GM18526 (cell line): Measurements from ENCODE around the gene CYLC2.

ENCODE experiments used
- POLR2A ChIP-seq: IDR thresholded peaks from 3 replicates; pipeline ENCODE4 v1.6.1; 2011; ENCODE audit not compliant: insufficient read length; ENCODE audit errors: extremely low read depth

CYLC2 gene, protein sequence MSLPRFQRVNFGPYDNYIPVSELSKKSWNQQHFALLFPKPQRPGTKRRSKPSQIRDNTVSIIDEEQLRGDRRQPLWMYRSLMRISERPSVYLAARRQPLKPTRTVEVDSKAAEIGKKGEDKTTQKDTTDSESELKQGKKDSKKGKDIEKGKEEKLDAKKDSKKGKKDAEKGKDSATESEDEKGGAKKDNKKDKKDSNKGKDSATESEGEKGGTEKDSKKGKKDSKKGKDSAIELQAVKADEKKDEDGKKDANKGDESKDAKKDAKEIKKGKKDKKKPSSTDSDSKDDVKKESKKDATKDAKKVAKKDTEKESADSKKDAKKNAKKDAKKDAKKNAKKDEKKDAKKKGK

DNA sequence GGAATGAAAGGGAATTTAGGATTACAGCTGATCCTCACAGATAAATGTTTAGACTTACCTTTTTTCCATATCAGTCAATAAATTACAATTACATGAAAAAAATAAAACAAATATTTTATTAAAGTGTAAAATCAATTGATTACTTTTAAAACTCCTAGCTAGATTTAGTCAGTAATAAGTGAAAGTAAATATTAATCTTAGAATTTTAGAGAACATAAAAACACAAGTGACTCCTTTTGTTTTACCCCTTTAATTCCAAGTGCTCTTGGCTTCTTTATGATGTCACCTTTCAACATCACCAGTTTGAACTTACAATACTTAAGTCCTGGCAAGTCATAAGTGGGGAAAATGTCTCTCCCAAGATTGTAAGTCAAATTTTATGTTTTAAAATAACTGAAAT, at the start of gene CYLC2:
Gene CYLC2 (plus strand): TSS at position 301 of the 400 bp plus-strand sequence. CDS start 48 bp downstream, at position 349.
- TF ChIP-seq POLR2A, result no peak

DNA sequence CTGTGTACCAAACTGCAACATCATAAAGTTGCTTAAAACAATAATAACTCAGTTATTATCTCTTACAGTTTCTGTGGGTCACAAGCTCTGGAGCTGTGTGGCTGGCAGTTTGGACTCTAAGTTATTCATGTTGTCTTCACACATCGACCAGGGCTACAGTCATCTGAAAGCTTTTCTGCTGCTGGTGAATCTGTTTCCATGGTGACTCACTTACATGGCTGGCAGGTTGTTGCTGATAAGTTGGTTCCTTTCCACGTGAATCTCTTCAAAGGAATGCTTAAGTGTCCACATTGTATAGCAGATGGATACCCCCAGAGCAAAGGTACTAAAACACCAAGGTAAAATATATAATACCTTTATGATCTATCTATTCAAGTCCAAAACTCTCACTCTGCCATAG, 44.8 kb upstream of the CYLC2 start:
- TF ChIP-seq POLR2A, result no peak

DNA sequence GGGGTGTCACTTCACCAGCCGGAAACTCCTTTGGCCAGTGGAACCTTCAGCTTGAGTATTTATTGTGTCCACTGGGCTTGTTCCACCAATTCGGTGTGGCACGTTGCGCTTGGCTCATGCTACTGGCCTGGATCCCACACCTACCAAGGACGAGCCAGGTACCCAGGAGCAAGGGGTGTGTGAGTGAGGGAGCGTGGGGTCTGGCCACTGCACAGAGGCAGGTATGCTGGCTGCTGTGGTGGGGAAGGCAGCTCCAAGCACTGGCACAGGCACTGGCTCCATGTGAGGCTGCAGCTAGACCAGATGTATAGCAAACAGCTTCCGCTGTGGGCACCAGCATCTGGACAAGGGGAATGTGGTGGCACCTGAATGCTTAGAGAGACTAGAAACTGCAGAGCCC, 28.1 kb upstream of the CYLC2 start:
- no peak for TF ChIP-seq POLR2A

DNA sequence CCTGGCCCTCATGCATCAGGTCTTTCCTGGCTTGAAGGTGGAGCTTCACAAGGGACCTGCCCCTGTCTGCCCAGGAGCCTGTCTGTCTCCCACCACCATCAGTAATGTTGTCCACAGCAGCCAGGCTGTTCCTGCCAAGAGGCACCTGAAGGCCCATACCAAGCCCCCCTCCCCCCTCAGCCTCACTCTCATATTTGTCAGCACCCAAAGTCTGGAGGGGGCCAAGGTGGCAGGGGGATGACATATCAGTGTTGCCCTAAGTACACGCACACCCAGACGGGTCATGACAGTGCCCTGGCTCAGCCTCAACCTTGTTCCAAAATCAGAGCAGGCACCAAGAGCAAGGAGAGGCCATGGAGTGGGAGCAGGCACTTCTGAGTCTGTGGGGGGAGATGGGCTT, 27.2 kb upstream of the CYLC2 start:
- no peak for TF ChIP-seq POLR2A

DNA sequence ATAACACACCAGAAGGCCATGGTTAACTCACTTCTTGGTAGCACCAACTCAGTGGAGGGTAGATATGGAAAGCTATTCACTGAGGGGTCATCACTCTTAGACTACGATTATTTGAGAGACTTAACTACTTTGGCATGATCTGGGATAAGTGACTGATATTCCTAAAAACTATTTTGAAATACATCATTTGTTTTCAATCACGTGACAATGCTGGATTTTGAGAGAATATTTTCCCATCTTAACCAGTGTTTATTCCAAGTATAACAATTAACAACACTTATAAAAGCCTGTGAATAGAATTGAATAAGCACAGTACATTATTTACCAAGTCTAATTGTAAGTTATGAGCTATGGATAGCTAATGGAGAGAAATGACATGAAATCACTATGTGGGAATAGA, 22.4 kb upstream of the CYLC2 start:
- TF ChIP-seq POLR2A, result no peak

DNA sequence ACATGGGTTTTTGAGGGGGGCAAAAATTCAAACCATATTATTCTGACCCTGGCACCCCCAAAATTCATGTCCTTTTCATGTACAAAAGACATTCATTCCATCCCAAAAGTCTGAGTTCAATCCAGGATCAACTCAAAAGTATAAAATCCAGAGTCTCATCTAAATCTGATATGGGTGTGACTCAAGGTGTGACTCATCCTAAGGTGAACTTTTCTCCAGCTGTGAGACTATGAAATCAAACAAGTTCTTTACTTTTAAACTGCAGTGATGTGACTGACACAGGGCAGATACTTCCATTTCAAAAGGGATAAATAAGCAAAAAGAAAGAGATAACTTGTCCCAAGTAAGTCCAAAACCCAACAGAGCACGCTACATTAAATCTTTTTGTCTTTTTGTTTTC, 20.6 kb upstream of the CYLC2 start:
- no peak for TF ChIP-seq POLR2A

DNA sequence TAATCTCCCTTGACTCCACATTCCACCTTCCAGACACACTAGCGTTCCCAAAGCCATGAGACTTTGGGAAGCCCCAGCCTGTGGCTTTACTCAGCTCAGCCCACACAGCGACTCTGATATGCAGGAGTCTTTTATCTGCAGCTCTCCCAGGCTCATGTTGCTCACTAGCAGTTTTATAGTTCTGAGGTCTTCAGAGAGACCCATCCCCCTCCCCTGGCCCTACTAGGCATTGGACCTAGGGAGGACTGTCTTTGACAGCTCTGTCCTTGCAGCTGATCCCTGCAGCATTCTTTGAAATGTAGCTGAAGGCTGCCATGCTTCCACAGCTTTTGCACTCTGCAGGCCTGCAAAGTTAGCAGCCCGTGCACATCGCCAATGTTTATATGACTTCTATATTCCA, 19.9 kb upstream of the CYLC2 start:
- TF ChIP-seq POLR2A, result no peak

DNA sequence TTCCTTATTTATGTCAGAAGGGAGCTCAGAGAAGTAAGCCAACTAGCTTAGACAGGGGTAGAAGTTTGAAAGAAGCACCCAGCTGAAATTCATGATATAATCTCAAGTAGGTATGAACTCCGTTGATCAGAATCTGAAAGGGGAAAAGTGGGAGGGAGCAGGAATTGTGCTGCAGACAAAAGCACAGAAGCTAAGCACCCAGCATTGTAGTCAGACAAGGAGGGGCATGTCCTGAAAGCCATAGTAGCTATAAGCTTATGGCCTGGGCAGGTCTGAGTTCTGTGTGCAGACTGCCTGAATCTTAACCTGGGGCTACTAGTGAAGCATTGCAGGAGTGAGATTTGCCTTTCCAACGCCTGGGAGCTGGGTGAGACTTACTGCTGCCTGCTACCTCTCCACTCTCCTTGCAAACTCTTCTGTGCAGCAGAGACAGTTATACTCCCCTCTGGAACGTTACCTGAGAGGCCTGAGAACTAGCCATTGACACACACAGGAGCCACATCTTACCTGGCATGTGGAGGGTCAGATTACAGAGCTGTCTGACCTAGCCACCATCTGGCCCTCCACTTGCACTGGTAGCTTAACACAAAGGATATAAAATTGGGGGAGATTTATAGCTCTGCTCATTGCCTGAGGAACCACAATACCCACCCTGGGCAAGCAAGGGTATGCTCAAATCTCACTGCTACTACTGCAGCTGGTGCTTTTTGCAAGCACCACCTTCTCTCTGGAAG, 9.8 kb upstream of the CYLC2 start:
- TF ChIP-seq POLR2A, result no peak

DNA sequence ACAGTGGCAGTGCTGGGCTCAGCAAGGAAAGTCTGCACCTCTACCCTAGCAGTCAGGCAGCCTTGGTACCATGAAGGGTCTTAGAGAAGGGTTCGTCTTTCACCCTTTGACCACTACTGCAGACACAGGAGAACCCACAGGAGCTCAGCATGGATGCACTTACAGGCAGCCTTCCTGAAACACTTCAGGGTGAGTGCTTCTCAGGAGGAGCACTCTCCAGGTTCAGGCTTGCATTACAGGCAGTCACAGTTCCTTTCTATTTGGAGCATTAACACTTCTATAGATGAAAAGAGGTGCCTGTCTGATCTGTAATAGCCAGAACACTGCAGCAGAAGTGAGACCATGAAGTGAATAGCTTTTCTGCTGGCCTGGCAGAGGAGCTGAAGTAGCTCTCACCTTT, 8.7 kb upstream of the CYLC2 start:
- TF ChIP-seq POLR2A, result no peak

DNA sequence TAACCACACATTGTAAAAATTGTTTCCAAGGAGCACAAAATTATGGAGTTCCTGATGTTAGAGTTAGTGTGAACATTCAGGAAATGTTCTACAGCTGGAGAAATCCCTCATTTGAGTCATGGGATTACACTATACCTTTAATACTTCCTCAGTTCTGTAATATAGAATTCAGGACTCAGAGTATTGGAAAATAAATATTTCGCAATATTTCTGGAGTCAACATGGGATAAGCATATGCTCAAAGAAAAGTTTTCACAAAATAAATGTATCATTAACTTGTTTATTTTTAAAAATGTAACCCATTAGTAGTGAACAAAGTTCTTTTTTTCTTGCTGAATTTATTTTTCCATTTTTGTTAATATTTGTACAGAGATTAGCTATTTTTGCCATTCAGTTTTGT, 8.6 kb downstream of the CYLC2 start:
- TF ChIP-seq POLR2A, result no peak

DNA sequence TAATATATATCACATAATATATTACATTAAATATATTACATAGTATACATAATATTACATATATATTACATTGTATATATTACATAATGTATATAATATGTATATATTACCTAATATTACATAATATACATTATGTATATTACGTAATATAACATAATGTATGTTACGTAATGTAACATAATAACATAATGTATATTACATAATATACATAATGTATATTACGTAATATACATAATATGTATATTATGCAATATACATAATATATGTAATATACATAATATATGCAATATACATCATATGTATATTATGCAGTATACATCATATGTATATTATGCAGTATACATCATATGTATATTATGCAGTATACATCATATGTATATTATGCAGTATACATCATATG, 19.1 kb downstream of the CYLC2 start:
- no peak for TF ChIP-seq POLR2A

DNA sequence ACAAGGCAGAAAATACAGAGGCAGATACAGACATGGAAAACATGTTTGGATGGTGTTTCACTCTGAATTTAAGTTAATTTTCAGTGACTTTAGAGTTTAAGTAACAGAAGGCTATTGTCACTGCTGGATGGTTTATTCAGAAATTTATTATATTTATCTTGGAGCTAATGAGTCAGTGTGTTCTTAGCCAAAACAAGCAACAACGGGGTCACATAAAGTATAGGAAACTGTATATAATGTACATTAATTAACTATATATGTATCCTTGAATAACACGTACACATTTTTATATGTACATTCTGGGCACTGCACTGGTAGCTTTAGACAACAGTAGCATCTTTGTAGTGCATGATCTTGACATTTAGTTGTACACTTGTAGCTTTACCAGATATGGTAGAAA, 30.7 kb downstream of the CYLC2 start:
- TF ChIP-seq POLR2A, result no peak

DNA sequence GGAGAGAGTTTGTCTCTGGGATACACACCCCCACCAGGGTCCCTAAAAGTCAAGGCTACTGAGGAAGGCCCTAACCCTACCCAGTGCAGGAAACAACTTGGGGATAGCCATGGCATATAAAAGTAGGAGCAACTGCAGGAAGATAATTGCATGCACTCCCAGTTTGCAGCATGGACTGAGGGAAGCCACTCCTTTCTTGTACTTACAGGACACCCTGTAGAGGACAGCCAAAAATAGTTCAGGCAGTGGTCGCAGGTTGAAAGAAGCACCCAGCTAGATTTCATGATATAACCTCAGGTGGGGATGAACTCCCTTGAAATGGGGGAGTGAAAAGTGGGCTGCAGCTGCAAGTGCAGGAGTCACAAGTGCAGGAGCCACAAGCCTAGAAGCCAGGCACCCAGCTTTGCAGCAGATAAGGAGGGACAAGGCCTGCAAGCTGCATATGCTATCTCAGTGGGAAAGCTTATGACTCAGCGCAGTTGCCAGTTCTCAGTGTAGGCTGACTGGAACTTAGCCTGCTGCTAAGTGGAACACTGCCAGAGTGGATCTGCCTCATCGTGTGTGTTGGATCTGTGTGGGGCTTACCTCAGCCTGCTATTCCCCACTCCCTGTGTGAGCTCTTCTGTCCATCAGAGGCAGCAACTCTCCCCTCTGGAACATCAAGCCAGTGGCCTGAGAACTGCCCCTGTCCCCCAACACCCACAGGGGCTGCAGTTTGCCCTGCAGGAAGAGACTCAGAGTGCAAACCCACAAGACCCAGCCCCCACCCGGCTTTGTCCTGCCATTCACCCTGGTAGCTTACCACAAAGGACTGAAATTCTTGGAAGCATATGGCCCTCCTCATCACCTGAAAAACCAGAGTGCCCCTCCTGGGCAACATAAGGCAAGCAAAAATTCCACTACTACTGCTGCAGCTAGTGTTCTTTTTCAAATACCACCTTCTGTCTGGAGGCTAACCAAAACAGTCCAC, 42.7 kb downstream of the CYLC2 start:
- no peak for TF ChIP-seq POLR2A

DNA sequence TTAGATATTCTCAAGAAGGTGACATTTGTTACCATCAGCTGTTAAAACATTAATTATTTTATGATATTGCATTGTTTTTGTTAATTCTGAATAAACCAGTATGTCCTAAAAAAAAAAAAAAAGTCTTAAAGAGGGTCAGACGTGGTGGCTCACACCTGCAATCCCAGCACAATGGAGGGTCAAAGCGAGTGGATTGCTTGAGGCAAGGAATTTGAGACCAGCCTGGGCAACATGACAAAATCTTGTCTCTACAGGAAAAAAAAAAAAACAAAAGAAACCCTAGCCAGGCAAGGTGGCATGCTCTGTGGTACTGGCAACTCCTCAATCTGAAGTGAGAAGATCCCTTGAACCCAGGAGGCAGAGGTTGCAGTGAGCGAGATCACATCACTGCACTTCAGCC, 46.8 kb downstream of the CYLC2 start:
- TF ChIP-seq POLR2A, result no peak
